NCI-H187 (cell line): ENCODE measurements around the gene XPC.

Experiments
- DNase-seq, 2 experiments: peaks; one replicate each; lab custom pipeline; 2025; lab: John Stamatoyannopoulos, UW

The XPC gene

GRCh38 chr3:14206548-14207177, 28.3 kb upstream of the XPC start:
- no peak for DNase-seq

DNA sequence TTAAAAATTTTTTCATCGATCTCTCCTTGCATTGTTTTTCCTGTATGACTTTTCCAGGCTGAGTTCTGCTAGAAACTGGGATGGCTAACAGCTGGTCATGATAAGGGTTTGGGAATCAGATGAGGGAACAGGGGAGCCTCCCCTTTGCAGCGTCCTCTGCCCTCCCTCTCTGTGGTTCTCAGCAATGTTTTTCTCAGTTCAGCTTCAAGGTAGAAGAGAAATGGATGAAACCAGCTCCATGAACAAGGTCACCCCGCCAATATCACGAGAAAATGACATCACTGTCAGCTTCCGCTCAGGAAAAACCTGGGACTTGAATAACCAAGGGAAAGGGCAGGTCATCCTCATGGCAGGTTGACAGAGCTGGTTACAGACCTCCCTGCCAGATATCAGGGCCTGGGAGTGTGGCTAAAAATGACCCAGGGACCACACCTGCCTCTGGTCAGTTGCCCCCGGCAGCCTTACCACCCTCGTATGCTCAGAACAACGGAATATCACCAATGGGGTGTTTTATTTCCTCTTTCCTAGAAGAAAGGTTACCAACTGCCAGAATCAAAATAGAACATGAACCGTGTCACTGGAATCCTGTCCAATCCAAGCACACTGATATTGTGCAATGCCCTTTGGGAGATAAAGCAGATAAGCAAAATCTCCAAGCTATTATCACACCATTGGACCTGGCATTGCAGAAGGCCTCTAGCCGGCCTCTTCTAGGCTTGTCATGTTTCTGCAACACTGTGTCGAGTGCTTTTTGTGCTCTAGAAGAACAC, 26.3 kb upstream of the XPC start:
- no peak for DNase-seq

GRCh38 chr3:14203521-14204079, 25.2 kb upstream of the XPC start:
- no peak for DNase-seq

GRCh38 chr3:14202874-14203520, 24.6 kb upstream of the XPC start:
- DNase-seq = no peak

DNA sequence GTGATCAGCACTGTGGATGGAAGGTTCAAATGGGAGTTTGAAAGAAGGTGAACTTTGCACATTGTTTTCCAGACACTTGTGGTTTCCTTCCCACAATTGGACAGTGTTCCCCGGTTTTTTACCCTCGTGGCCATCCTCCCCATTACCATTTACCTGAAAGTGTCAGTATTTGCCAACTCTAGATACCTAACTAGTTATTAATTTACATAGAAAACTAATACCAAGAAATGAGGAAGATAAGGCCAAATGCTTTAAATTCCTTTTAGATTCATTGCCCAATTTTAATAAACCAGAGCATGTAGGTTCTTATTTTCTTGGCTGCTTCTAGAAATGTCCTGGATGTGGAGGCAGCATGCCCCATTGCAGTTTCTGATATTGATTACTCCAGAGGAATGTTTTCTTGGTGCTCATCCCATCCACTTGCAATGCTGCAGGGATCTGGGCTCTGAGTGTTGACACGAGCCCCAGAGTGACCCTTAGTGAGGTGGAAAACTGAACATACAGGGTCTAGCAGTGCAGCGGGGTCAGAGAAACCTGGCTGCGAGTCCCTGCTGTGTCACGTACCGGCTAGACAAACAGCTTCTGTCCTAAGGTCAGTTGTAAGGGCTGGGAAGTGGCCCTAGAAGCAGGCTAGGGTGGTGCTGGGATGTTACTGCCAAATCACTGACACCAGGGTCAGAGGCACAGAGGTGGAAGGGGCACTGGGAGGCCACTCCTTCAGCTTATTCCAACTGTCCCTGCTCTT, 23.7 kb upstream of the XPC start:
- no peak for DNase-seq

GRCh38 chr3:14200841-14201240, 22.4 kb upstream of the XPC start:
- DNase-seq = no peak

- no peak for DNase-seq
These were observed 21.9 kb upstream of the XPC start for GRCh38 chr3:14200276-14200675.

DNA sequence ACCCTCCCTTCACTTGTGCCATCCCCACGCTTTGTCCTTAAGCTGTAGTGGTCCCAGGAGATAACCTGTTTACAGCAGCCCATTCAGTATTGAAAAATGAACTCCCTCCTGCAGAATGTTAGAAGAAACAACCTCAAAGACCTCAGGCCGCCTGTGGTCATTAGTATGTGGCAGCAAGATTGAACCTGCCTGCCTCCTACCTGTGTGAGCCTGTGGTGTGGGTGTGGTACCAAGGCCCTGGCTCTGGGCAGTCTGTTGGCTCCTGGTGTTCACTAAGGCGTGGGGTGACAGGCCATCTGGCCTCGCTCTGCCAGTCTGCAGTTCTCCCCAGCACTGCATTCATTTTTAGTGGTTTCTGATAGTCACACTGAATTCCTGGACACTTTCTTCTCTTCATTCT, 21.2 kb upstream of the XPC start:
- no peak for DNase-seq

DNA sequence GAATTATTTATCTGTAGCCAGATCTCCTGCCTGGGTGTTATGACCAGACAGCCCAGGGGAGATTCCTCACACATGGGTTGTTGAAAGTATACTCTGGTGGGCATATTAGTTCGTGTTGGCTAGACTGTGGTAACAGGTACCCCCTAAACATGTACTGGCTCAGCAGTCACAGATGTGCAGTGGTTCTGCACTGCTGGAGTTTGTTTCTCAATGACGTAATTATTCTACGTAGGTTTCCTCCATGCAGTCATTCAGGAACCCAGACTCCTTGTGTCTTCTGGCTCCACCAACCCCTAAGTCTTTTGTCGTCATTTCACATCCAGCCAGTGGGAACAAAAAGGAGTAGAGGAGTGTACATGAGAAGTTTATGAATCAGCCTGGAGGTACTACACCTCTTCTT, 16.5 kb upstream of the XPC start:
- DNase-seq = no peak

GRCh38 chr3:14188041-14188754, 9.8 kb upstream of the XPC start:
- no peak for DNase-seq

- DNase-seq = no peak
These were observed 8.6 kb upstream of the XPC start for GRCh38 chr3:14186854-14187458.

DNA sequence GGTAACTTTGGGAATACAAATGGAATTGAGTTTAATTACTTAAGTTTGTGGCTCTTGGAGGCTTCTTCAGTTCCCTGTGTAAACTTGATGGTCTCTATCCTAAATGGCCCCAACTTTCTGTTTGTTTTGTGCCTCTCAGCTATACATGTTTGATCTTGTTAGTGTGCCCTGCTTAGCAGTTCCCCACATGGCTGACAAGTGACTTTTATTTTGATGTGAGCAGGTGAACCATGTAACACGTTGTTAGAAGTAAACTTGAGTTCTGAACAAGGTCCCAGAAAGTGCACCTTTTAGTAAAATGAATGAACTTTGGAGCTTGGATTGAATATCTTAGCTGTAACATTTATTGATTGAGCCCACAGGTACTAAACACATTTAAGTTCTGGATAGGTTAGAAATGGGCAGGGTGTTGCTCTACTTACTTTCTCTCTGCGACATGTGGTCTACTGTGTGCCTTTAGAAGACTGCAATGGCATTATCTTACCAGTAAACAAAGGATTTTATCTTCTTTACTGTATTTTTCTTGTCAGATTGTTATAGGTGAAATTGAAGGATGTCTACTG, 4.7 kb upstream of the XPC start:
- no peak for DNase-seq

GRCh38 chr3:14181253-14181652, 2.9 kb upstream of the XPC start:
- DNase-seq = no peak

DNA sequence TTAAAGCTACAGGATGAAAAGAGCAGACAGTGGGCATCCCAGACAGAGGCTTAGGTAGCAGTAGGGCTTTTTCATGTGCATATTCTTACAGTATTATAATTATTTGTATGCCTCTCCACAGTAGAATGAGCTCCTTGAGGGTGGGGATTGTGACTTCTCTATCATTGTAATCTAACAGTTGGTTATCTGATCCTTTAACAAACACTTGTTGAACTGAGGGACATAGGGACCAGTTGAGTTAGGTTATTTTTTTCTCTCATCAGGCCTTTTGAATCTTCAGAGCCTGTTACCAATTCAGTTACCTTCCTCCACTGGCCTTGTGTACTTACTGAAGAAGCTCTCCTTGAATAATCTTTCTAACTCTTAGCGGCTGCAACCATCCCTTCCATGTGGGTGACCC, 1.4 kb upstream of the XPC start:
- DNase-seq = no peak

GRCh38 chr3:14179114-14179465, 689 bp upstream of the XPC start:
- no peak for DNase-seq

DNA sequence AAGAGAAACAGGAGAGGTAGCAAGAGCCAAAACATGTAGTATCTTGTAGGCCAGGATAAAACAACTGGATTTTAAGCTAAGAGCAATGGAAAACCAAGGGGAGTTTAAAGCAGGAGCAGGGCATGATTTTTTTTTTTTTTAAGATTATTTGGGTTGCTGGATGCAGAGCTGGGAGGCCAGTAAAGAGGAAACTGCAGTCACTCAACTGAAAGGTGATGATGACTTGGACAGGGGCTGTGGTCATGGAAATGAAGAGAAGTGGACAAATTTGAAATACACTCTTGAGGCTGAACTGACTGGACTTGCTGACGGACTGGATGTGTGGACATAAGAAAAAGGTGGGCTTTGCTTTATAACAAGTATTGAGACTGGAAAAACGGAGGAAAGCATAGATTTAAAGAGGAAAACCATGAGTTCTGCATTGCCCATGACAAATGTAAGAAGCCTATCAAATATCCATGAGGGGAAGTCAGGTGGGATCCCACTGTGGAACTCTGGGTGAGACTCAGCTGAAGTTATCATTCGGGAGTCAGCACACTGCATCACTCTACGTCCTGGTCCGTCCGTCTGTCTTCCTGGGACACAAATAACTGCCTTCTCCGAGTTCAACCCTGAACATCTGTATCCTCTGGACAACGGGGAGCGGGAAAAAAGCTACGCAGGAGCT, 688 bp downstream of the XPC start:
- DNase-seq = no peak

- no peak for DNase-seq
These were observed 2.9 kb downstream of the XPC start for GRCh38 chr3:14175383-14176037.

GRCh38 chr3:14174483-14174882, 3.9 kb downstream of the XPC start:
- DNase-seq = no peak

GRCh38 chr3:14172496-14172895, 5.9 kb downstream of the XPC start:
- DNase-seq = no peak
